ENCODE measurements around the gene ARID1B.

DNA sequence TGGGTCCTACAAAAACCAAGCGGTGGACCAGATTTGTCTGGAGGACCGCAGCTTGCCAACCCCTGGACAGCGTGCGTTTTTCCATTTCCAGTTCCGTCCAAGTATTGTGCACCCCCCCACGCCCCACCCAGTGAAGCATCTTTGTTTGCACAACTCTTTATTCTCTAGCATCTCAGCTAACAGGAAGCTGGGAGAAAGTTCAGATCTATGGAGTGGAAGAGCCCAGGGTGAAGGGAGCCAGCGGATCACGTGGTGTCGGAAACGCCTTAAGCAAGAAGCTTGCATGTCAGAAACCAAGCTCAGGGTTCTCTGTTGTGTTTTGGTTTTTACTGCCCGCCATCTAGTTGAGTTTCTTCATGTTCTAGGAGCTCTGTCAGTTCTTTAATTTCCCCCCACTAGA, 29.9 kb downstream of the ARID1B start:
- TF ChIP-seq ATF7-NPFF (CRISPR knock-in tag; IDR thresholded peaks at IDR 0.05; ENCODE audit: low read depth), result no peak
- TF ChIP-seq, protein P1, sequence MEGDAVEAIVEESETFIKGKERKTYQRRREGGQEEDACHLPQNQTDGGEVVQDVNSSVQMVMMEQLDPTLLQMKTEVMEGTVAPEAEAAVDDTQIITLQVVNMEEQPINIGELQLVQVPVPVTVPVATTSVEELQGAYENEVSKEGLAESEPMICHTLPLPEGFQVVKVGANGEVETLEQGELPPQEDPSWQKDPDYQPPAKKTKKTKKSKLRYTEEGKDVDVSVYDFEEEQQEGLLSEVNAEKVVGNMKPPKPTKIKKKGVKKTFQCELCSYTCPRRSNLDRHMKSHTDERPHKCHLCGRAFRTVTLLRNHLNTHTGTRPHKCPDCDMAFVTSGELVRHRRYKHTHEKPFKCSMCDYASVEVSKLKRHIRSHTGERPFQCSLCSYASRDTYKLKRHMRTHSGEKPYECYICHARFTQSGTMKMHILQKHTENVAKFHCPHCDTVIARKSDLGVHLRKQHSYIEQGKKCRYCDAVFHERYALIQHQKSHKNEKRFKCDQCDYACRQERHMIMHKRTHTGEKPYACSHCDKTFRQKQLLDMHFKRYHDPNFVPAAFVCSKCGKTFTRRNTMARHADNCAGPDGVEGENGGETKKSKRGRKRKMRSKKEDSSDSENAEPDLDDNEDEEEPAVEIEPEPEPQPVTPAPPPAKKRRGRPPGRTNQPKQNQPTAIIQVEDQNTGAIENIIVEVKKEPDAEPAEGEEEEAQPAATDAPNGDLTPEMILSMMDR (CRISPR knock-in tag; IDR thresholded peaks at IDR 0.05), result no peak
- TF ChIP-seq RFX5 (IDR thresholded peaks at IDR 0.05; ENCODE audit: low read depth, low read length), result no peak
- TF ChIP-seq ZMYM4 (CRISPR knock-in tag; IDR thresholded peaks at IDR 0.05), result no peak
- no peak for TF ChIP-seq ZNF530 (CRISPR knock-in tag; IDR thresholded peaks at IDR 0.05; ENCODE audit: low read depth)
- TF ChIP-seq SP5 (CRISPR knock-in tag; IDR thresholded peaks at IDR 0.05; ENCODE audit: borderline replicate concordance, low read depth), result no peak
- no peak for TF ChIP-seq CBX2 (IDR thresholded peaks at IDR 0.05; ENCODE audit: low read depth, low read length)
- TF ChIP-seq CBX2 (CRISPR knock-in tag; IDR thresholded peaks at IDR 0.05; ENCODE audit: low read depth), result no peak
- TF ChIP-seq NR1H2 (CRISPR knock-in tag; IDR thresholded peaks at IDR 0.05; ENCODE audit: borderline replicate concordance, low read depth), result no peak
- no peak for TF ChIP-seq ZNF780A (CRISPR knock-in tag; IDR thresholded peaks at IDR 0.05)
- TF ChIP-seq ETV5 (CRISPR knock-in tag; IDR thresholded peaks at IDR 0.05; ENCODE audit: borderline replicate concordance), result no peak
- TF ChIP-seq KLF9 (CRISPR knock-in tag; IDR thresholded peaks at IDR 0.05; ENCODE audit: low read depth), result no peak
